ENCODE measurements around the gene OR2T12. TPM values are rescaled to one million over a fixed set of nuclear protein-coding genes. Genes with fewer than 3 reads are reported as not detected.
"Not testable (repeated sequence)": the region's sequence is repeated elsewhere in the genome, so short reads cannot be mapped to it uniquely, and the experiment has no call there.

OR2T12 gene
- total RNA-seq, 3 donors from 2014 or later (not counting 1 experiment from before 2014, with no cell fraction given): not detected

- DNase-seq (no peak), ATAC-seq (no peak)
- H3K4me3 Mint-ChIP-seq: no peak overlapping the region
- no peaks in the 10 kb centered on the region for H3K4me1 Mint-ChIP-seq
- Histone ChIP-seq H3K4me3 (ENCODE audit: low read length) (no peak overlapping the region), H3K4me1 (ENCODE audit: control insufficient read depth, insufficient read depth, low read length) (no peaks in the 10 kb centered on the region), H3K36me3 (ENCODE audit: control insufficient read depth, insufficient read depth, low read length) (no peaks in the 10 kb centered on the region), H3K27me3 (ENCODE audit: control insufficient read depth, insufficient read depth, low read length) (no peaks in the 10 kb centered on the region), H3K27ac (ENCODE audit: low read length) (no peak overlapping the region), H3K9me3 (ENCODE audit: control insufficient read depth, insufficient read depth, low read length) (no peaks in the 10 kb centered on the region)
- no CpG with 5 or more reads among the region's 6 CpGs for WGBS (ENCODE audit: insufficient coverage)
- intact Hi-C loops (cut with micrococcal nuclease): no loop called here
- H3K36me3 Mint-ChIP-seq: no peaks in the 10 kb centered on the region
- no peak overlapping the region for H3K27ac Mint-ChIP-seq
- H3K9me3 Mint-ChIP-seq: peaks cover 8 to 11% of the 10 kb centered on the region in 2 donors
- H3K27me3 Mint-ChIP-seq (ENCODE audit: low read depth in 2 of 2): no peaks in the 10 kb centered on the region
- TF ChIP-seq CTCF (IDR thresholded peaks at IDR 0.05): no peak
Measured at GRCh38 chr1:248288391-248288790, 14.8 kb downstream of the OR2T12 start.

- Mint-ChIP-seq H3K27me3 (ENCODE audit: low read depth in 2 of 2) (no peaks in the 10 kb centered on the region), H3K4me3 (no peak within 1 kb of the TSS), H3K36me3 (no peaks in the 10 kb centered on the region), H3K27ac (no peak within 1 kb of the TSS), H3K4me1 (no peaks in the 10 kb centered on the region), H3K9me3 (peaks cover 0 to 2% of the 10 kb centered on the region in 2 donors)
- WGBS (ENCODE audit: insufficient coverage): 58% methylated on average over 1 of the region's 1 CpG
- Histone ChIP-seq H3K27me3 (ENCODE audit: control insufficient read depth, insufficient read depth, low read length) (no peaks in the 10 kb centered on the region), H3K4me1 (ENCODE audit: control insufficient read depth, insufficient read depth, low read length) (no peaks in the 10 kb centered on the region), H3K36me3 (ENCODE audit: control insufficient read depth, insufficient read depth, low read length) (no peaks in the 10 kb centered on the region), H3K9me3 (ENCODE audit: control insufficient read depth, insufficient read depth, low read length) (no peaks in the 10 kb centered on the region), H3K27ac (ENCODE audit: low read length) (no peak within 1 kb of the TSS), H3K4me3 (ENCODE audit: low read length) (no peak within 1 kb of the TSS)
- ATAC-seq (no peak), DNase-seq (no peak)
- intact Hi-C loops (cut with micrococcal nuclease): no loop called here
- TF ChIP-seq CTCF (IDR thresholded peaks at IDR 0.05): no peak
Measured at GRCh38 chr1:248277876-248278275, 25.3 kb downstream of the OR2T12 start, which contains the start of gene OR2T33. TSS of gene OR2T33 (minus strand) at chr1:248277976. CDS start at chr1:248273814, 4,162 bp downstream.

- H3K4me3 Mint-ChIP-seq; H3K27me3 Mint-ChIP-seq (ENCODE audit: low read depth in 2 of 2); DNase-seq; H3K4me3 ChIP-seq (ENCODE audit: low read length); intact Hi-C loops (cut with micrococcal nuclease); H3K9me3 ChIP-seq (ENCODE audit: control insufficient read depth, insufficient read depth, low read length); H3K4me1 ChIP-seq (ENCODE audit: control insufficient read depth, insufficient read depth, low read length); ATAC-seq; H3K9me3 Mint-ChIP-seq; H3K36me3 Mint-ChIP-seq; H3K27ac ChIP-seq (ENCODE audit: low read length); H3K4me1 Mint-ChIP-seq; H3K27ac Mint-ChIP-seq; H3K27me3 ChIP-seq (ENCODE audit: control insufficient read depth, insufficient read depth, low read length); H3K36me3 ChIP-seq (ENCODE audit: control insufficient read depth, insufficient read depth, low read length): not testable (repeated sequence)
- 100% methylated on average over 2 of the region's 16 CpGs for WGBS (ENCODE audit: insufficient coverage)
Measured at GRCh38 chr1:248273225-248273624, 30.0 kb downstream of the OR2T12 start.

- ATAC-seq (no peak), DNase-seq (no peak)
- H3K27ac Mint-ChIP-seq: no peak overlapping the region
- WGBS (ENCODE audit: insufficient coverage): 50% methylated on average over 1 of the region's 4 CpGs
- H3K27me3 Mint-ChIP-seq (ENCODE audit: low read depth in 2 of 2): no peaks in the 10 kb centered on the region
- Histone ChIP-seq H3K4me1 (ENCODE audit: control insufficient read depth, insufficient read depth, low read length) (no peaks in the 10 kb centered on the region), H3K4me3 (ENCODE audit: low read length) (no peak overlapping the region), H3K9me3 (ENCODE audit: control insufficient read depth, insufficient read depth, low read length) (no peaks in the 10 kb centered on the region), H3K27ac (ENCODE audit: low read length) (no peak overlapping the region), H3K36me3 (ENCODE audit: control insufficient read depth, insufficient read depth, low read length) (no peaks in the 10 kb centered on the region), H3K27me3 (ENCODE audit: control insufficient read depth, insufficient read depth, low read length) (no peaks in the 10 kb centered on the region)
- intact Hi-C loops (cut with micrococcal nuclease): no loop called here
- no peak overlapping the region for H3K4me3 Mint-ChIP-seq
- H3K9me3 Mint-ChIP-seq: peaks cover 8 to 10% of the 10 kb centered on the region in 2 donors
- no peaks in the 10 kb centered on the region for H3K4me1 Mint-ChIP-seq
- no peaks in the 10 kb centered on the region for H3K36me3 Mint-ChIP-seq
- no peak for TF ChIP-seq CTCF (IDR thresholded peaks at IDR 0.05)
Measured at GRCh38 chr1:248268178-248268577, 35.0 kb downstream of the OR2T12 start.

- ATAC-seq; H3K9me3 ChIP-seq (ENCODE audit: control insufficient read depth, insufficient read depth, low read length); H3K27ac ChIP-seq (ENCODE audit: low read length); H3K4me3 Mint-ChIP-seq; DNase-seq; H3K4me1 ChIP-seq (ENCODE audit: control insufficient read depth, insufficient read depth, low read length); H3K9me3 Mint-ChIP-seq; H3K36me3 ChIP-seq (ENCODE audit: control insufficient read depth, insufficient read depth, low read length); H3K4me3 ChIP-seq (ENCODE audit: low read length); H3K36me3 Mint-ChIP-seq; H3K27me3 ChIP-seq (ENCODE audit: control insufficient read depth, insufficient read depth, low read length); H3K27ac Mint-ChIP-seq; intact Hi-C loops (cut with micrococcal nuclease); H3K27me3 Mint-ChIP-seq (ENCODE audit: low read depth in 2 of 2); H3K4me1 Mint-ChIP-seq: not testable (repeated sequence)
- no CpG with 5 or more reads among the region's 1 CpG for WGBS (ENCODE audit: insufficient coverage)
Measured at GRCh38 chr1:248259309-248259708, 43.9 kb downstream of the OR2T12 start.
